HepG2 (cell line): ENCODE measurements around the gene CEP162.
"Not testable (repeated sequence)": the region's sequence is repeated elsewhere in the genome, so short reads cannot be mapped to it uniquely, and the experiment has no call there.

Experiments used
- CCAR2 ChIP-seq: fragments of 200-400 bp; formaldehyde crosslinking; optimal IDR thresholded peaks from 2 replicates; pipeline ENCODE3; 2018; ENCODE audit warnings: low read depth, mild to moderate bottlenecking, low read length, moderate library complexity
- EP300 ChIP-seq, 3 experiments: sonication (generic) in 1 of 3; formaldehyde crosslinking in 1 of 3; IDR thresholded peaks; 2 replicates each; pipeline versions ENCODE4 v1.5.1 to v1.6.1; 2011 to 2020; ENCODE audit warnings: low read depth in 2 of 3, low read length in 2 of 3, borderline replicate concordance in 1 of 3, improper control_type of control experiment in 1 of 3, mild to moderate bottlenecking in 1 of 3, missing genetic modification reagents in 1 of 3, moderate library complexity in 1 of 3
- EZH2 ChIP-seq: conservative IDR thresholded peaks from 2 replicates; pipeline ENCODE4 v1.6.1; 2012; ENCODE audit warnings: mild to moderate bottlenecking, low read depth, low read length, moderate library complexity
- JUNB ChIP-seq: sonication (generic); formaldehyde crosslinking; IDR thresholded peaks from 2 replicates; pipeline ENCODE4 v1.8.0; 2022; ENCODE audit warnings: missing genetic modification reagents, mild to moderate bottlenecking, borderline replicate concordance
- MYC ChIP-seq: sonication (generic); formaldehyde crosslinking; IDR thresholded peaks from 2 replicates; pipeline ENCODE4 v1.9.0; 2021; ENCODE audit warnings: missing genetic modification reagents, borderline replicate concordance
- POLR2A ChIP-seq, 2 experiments: IDR thresholded peaks; 2 replicates each; pipeline ENCODE4 v1.6.1; 2011; ENCODE audit warnings: low read depth in 2 of 2, low read length in 2 of 2, mild to moderate bottlenecking in 1 of 2, moderate library complexity in 1 of 2; ENCODE audit not compliant: insufficient read depth in 1 of 2
- RFX5 ChIP-seq: IDR thresholded peaks from 2 replicates; pipeline ENCODE4 v1.6.1; 2011; ENCODE audit warnings: low read depth, low read length, improper control_type of control experiment
- SP140L ChIP-seq: sonication (generic); formaldehyde crosslinking; IDR thresholded peaks from 2 replicates; pipeline ENCODE4 v1.4.0; 2020; ENCODE audit warnings: missing genetic modification reagents, borderline replicate concordance
- ZNF335 ChIP-seq: sonication (generic); formaldehyde crosslinking; IDR thresholded peaks from 2 replicates; pipeline ENCODE4 v1.4.0; 2020; ENCODE audit warnings: missing genetic modification reagents
- ZNF530 ChIP-seq: sonication (generic); formaldehyde crosslinking; IDR thresholded peaks from 2 replicates; pipeline ENCODE4 v1.5.0; 2020; ENCODE audit warnings: low read depth, mild to moderate bottlenecking, missing genetic modification reagents
- TF ChIP-seq, protein P1 (sequence below): sonication (generic); formaldehyde crosslinking; IDR thresholded peaks from 2 replicates; pipeline ENCODE4 v1.5.0; 2020; ENCODE audit warnings: missing genetic modification reagents
- TF ChIP-seq, protein P2 (sequence below): sonication (generic); formaldehyde crosslinking; IDR thresholded peaks from 2 replicates; pipeline ENCODE4 v1.8.1; 2023; ENCODE audit warnings: missing genetic modification reagents, inconsistent platforms, borderline replicate concordance
- TF ChIP-seq, protein P3 (sequence below): sonication (generic); formaldehyde crosslinking; IDR thresholded peaks from 2 replicates; pipeline ENCODE4 v1.5.1; 2020; ENCODE audit warnings: missing genetic modification reagents, mild to moderate bottlenecking, borderline replicate concordance

DNA sequence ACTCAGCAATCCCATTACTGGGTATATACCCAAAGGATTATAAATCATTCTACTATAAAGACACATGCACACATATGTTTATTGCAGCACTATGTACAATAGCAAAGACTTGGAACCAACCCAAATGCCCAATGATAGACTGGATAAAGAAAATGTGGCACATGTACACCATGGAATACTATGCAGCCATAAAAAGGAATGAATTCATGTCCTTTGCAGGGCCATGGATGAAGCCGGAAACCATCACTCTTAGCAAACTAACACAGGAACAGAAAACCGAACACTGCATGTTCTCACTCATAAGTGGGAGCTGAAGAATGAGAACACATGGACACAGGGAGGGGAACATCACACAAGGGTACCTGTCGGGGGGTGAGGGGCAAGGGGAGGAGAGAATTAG, 63.1 kb downstream of the CEP162 start:
- TF ChIP-seq EP300 (IDR thresholded peaks at IDR 0.05; ENCODE audit: low read depth in 2 of 2, low read length in 2 of 2); EP300 (CRISPR knock-in tag; IDR thresholded peaks at IDR 0.05; ENCODE audit: borderline replicate concordance); POLR2A (IDR thresholded peaks at IDR 0.05; ENCODE audit: insufficient read depth in 1 of 2, low read depth in 2 of 2, low read length in 2 of 2); RFX5; SP140L (CRISPR knock-in tag); JUNB; CCAR2; ZNF530 (CRISPR knock-in tag); ZNF335; EZH2; MYC (CRISPR knock-in tag): not testable (repeated sequence)
- TF ChIP-seq, protein P1, sequence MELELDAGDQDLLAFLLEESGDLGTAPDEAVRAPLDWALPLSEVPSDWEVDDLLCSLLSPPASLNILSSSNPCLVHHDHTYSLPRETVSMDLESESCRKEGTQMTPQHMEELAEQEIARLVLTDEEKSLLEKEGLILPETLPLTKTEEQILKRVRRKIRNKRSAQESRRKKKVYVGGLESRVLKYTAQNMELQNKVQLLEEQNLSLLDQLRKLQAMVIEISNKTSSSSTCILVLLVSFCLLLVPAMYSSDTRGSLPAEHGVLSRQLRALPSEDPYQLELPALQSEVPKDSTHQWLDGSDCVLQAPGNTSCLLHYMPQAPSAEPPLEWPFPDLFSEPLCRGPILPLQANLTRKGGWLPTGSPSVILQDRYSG (CRISPR knock-in tag), result not testable (repeated sequence)
- TF ChIP-seq, protein P2, sequence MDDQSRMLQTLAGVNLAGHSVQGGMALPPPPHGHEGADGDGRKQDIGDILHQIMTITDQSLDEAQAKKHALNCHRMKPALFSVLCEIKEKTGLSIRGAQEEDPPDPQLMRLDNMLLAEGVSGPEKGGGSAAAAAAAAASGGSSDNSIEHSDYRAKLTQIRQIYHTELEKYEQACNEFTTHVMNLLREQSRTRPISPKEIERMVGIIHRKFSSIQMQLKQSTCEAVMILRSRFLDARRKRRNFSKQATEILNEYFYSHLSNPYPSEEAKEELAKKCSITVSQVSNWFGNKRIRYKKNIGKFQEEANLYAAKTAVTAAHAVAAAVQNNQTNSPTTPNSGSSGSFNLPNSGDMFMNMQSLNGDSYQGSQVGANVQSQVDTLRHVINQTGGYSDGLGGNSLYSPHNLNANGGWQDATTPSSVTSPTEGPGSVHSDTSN, result not testable (repeated sequence)
- TF ChIP-seq, protein P3, sequence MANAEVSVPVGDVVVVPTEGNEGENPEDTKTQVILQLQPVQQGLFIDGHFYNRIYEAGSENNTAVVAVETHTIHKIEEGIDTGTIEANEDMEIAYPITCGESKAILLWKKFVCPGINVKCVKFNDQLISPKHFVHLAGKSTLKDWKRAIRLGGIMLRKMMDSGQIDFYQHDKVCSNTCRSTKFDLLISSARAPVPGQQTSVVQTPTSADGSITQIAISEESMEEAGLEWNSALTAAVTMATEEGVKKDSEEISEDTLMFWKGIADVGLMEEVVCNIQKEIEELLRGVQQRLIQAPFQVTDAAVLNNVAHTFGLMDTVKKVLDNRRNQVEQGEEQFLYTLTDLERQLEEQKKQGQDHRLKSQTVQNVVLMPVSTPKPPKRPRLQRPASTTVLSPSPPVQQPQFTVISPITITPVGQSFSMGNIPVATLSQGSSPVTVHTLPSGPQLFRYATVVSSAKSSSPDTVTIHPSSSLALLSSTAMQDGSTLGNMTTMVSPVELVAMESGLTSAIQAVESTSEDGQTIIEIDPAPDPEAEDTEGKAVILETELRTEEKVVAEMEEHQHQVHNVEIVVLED (CRISPR knock-in tag), result not testable (repeated sequence)
